ENCODE measurements around the gene NACA2.
"Not testable (repeated sequence)": the region's sequence is repeated elsewhere in the genome, so short reads cannot be mapped to it uniquely, and the experiment has no call there.

Gene NACA2

DNA sequence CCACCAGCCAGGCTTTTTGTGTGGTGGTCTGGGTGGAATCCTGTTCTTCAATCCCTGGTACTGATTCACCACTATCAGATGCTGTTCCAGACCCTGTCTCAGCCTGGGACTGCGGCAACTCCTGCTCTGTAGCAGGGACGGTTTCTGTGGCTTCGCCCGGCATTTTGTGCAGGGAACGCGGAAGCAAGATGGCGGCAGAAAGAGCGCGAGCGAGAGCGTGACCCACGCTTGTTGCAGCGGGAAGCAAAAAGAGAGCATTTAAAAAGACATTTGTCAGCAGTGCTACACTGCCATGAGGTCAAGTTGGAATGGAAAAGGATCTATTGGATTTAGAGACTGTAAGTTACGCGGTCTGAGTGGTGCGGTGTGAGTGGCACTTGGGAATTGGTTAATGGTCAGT, at the start of gene NACA2:
Gene NACA2, minus strand, starts transcription at position 202 of the 400 bp plus-strand sequence. Its CDS starts 39 bp downstream, at position 163.
- no peak for DNase-seq

- DNase-seq = no peak
Measured at GRCh38 chr17:61639818-61640217, 48.8 kb upstream of the NACA2 start.

GRCh38 chr17:61638087-61638486, 47.1 kb upstream of the NACA2 start:
- no peak for DNase-seq

- peak; percentile 35 to 78 for DNase-seq
Measured at GRCh38 chr17:61635913-61636432, 45.0 kb upstream of the NACA2 start.

- DNase-seq = no peak
Measured at GRCh38 chr17:61634942-61635538, 44.0 kb upstream of the NACA2 start.

DNA sequence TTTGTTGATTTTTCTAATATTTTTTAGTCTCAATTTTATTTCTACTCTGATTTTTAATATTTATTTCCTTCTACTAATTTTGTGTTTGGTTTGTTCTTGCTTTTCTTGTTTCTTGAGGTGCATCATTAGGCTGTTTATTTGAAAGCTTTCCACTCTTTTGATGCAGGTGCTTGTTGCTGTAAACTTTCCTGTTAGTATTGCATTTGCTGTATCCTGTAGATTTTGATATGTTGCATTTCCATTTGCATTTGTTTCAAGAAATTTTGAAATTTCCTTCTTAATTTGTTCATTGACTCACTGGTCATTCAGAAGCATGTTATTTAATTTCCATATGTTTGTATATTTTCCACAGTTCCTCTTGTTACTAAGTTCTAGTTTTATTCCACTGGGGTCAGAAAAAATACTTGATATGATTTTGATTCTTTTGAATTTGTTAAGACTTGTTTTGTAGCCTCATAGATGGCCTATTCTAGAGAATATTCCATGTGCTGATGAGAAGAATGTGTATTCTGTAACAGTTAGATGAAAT, 43.1 kb upstream of the NACA2 start:
- no peak for DNase-seq

DNA sequence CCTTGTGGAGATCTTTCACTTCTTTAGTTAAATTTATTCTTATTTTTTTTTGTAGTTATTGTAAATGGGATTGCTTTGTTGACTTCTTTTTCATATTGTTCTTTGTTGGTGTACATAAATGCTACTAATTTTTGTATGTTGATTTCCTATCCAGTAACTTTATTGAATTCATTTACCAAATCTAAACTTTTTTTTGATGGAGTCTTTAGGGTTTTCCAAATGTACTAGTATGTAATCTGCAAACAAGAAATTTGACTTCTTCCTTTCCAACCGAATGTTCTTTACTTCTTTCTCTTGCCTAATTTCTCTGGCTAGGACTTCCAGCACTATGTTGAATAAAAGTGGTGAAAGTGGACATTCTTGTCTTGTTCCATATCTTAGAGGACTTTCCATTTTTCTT, 41.8 kb upstream of the NACA2 start:
- no peak for DNase-seq

DNA sequence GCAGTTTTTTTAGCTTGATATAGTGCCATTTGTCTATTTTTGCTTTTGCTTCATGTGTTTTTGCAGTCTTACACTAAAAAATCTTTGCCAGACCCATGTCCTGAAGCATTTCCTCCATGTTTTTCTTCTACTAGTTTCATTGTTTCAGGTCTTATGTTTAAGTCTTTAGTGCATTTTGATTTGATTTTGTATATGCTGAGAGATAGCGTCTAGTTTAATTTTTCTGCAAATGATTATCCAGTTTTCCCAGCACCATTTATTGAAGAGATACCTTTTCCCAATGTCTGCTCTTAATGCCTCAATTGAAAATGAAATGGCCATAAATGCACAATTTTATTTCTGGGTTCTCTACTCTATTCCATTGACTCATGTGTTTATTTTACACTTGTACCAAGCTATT, 40.8 kb upstream of the NACA2 start:
- DNase-seq = no peak

- DNase-seq = not testable (repeated sequence)
Measured at GRCh38 chr17:61628158-61628557, 37.1 kb upstream of the NACA2 start.

DNA sequence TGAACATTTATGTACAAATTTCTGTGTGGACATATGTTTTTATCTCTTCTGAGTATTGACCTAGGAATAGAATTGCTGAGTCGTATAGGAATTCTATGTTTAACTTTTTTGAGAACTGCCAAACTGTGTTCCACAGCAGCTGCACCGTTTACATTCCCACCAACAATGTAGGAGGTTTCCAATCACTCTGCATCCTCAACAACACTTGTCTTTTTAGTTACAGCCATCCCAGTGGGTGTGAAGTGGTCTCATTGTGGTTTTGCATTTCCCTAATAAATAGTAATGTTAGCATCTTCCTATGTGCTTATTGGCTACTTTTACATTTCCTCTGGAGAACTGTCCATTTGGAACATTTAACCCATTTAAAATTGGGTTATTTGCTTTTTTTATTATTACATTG, 36.6 kb upstream of the NACA2 start:
- no peak for DNase-seq

DNA sequence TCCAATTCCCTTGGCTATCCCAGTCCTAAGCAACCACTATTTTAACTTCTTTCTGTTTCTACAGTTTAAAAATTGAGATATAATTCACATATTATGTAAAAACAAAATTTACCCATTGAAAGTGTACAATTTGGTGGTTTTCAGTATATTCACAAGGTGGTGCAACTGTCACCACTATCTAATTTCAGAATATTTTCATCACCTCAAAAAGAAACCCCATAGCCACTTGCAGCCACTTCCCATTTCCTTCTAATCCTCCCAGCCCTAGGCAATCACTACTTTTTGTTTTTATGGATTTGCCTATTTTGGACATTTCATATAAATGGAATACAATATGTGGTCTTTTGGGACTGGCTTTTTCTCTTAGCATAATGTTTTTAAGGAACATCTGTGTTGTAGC, 36.1 kb upstream of the NACA2 start:
- DNase-seq = peak in 1 of 2 donors; percentile 16

GRCh38 chr17:61625564-61625963, 34.5 kb upstream of the NACA2 start:
- no peak for DNase-seq

DNA sequence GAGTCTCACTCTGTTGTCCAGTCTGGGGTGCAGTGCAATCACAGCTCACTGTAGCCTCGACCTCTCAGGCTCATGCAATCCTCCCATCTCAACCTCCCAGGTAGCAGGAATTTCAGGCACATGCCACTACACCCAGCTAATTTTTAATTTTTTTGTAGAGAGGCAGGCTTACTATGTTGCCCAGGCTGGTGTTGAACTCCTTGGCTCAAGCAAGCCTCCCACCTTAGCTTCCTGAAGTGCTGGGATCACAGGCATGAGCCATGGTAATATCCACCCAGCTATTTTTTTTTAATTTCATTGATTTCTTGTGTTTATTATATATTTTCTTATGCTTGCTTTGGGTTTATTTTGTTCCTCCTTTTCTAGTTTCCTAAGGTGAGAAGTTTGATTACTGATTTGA, 33.9 kb upstream of the NACA2 start:
- DNase-seq = no peak

DNA sequence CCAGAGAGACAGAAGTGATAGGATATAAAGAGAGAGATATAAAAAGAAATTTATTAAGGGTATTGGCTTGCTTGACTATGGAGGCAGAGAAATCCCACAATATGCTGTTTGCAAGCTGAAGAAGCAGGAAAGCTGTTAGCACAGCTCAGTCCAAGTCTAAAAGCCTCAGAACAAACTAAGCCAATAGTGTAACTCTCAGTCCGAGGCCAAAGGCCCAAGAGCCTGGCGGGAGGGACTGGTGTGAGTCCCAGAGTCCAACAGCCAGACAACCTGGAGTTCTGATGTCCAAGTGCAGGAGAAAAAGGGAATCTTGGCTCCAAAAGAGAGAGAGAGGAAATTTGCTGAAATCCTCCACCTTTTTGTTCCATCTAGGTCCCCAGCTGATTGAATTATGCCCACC, 30.3 kb upstream of the NACA2 start:
- DNase-seq = no peak

DNA sequence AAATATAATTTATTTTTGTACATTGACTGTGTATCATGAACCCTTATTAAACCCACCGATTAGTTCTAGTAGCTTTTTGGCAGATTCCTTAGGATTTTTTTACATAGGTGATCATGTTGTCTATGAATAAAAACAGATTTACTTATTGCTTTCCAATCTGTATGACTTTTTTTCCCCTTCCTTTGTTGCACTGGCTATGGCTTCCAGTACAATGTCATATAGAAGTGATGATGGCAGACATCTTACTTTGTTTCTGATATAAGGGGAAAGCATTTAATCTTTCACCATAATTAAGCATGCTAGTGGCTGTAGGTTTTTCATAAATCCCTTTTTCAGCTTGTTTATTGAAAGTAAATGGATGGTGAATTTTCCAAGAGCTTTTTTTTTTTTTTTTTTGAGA, 28.9 kb upstream of the NACA2 start:
- no peak for DNase-seq

- DNase-seq = no peak
Measured at GRCh38 chr17:61619493-61619892, 28.5 kb upstream of the NACA2 start.

DNA sequence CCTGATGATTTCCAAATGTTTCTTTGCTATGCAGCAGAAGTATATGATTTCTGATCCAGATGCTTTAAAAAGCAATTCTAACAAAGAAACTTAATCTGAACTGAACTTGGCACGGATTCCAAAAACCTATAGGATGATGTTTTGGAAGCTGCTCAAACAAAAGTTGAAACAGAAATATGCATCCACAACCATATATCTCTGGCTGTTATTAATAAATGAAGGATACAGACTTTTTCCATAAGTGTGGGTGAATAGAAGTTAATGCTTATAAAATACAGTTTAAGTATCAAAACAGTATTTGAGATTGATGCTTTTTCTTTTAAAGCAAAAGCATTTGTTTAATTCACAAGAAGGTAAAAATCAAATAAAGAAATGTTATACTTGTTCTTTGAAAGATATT, 27.9 kb upstream of the NACA2 start:
- DNase-seq = no peak

GRCh38 chr17:61617330-61617729, 26.3 kb upstream of the NACA2 start:
- DNase-seq = no peak

DNA sequence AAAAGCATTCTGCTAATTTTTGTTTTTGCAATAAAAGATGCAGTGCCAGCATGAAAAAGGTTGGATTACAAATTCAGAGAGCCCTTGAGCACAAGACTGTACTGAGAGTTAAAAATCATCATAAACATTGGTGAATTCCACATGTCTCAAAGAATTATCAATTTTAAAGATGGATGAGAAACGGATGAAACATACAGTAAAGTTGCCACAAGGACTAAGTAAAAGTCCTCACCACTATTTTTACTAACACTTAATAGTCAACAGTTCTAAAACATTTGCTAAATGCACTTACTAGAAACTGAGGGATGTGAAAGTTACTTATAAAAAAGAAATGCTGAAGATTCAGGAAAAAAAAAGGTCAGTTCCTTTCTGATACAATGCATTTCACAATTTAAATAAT, 25.8 kb upstream of the NACA2 start:
- no peak for DNase-seq

DNA sequence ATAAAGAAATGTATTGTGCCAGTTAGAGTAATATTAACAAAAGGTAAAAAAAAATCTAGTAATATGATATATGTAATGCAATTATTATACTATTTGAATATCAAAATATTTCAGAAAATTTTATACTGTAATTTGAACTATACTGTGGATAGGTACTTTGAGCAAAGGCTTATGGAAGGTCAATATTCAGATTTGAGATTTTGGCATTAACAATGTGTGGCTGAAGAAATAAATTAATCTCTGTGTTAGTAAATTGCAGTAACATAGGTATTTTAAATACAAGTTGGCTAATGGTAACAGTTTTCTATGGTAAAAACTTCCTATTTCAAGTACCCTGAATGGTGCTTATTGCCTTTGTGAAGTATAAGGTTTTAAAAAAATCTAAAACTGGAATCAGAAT, 23.2 kb upstream of the NACA2 start:
- DNase-seq = no peak

DNA sequence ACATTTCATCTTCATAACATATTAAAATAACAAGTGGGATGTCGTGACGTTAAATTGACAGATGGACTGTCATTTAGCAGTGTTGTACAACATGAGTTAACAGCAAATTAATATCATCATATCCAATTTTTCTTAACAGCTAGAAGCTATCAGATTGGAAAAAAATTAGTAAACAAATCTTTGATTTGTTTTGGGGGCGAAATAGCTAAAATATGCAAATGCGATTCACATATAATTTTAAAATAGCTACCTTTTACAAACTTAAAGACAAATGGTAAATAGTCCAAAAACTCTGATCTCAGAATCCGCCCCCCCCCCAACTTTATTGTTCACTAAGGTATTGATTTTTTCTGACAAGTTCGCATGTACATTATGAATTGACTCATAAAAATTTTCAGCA, 20.3 kb upstream of the NACA2 start:
- DNase-seq = no peak

GRCh38 chr17:61605692-61606091, 14.7 kb upstream of the NACA2 start:
- no peak for DNase-seq

- no peak for DNase-seq
Measured at GRCh38 chr17:61601297-61601696, 10.3 kb upstream of the NACA2 start.

DNA sequence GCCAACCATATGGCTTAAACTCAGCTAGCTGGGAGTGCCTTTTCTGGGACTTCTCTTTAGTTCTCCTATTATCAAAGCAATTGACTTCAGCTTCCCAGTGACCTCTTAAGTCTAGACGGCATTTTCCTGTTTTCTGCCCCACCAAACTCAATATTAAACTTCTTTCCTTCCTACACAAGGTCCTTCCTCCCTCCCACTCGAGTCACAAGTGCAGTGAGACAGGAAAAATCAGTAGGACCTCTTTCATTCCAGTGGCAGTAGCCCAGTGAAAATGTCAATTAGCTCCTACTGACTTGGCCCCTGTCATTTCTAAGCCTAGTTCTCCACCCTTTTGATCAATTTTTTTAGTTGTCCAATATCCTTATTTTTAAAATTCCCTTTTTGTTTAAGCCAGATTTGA, 9.6 kb upstream of the NACA2 start:
- peak in 1 of 2 donors; percentile 36 for DNase-seq

DNA sequence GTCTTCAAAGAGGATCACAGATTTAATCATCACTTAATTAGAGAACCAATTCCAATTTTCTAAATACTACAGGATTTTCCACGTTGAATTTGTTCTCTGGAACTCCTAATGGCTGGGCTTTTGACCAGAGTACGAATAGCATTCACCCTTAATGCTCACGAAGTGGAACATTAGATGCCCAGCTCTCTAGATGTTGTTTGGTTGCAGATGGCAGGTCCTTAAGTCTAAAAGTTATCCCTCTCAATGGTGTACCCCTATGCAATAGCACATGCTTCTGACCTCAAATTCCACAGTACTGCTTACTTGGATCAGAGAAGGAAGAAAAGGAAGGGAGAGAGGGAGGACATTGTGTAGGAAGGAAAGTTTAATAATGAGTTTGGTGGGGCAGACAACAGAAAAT, 8.6 kb upstream of the NACA2 start:
- no peak for DNase-seq
